Fibroblast of villous mesenchyme (primary cell): ENCODE measurements around the gene NECTIN2. TPM values are rescaled to one million over a fixed set of nuclear protein-coding genes. Genes with fewer than 3 reads are reported as not detected.

Experiments used
- DNase-seq: peaks from one replicate; pipeline ENCODE4 v3.0.0-alpha.2; 2010; ENCODE audit warnings: low read depth
- H3K4me3 ChIP-seq: 2 replicates; pipeline ENCODE4 v1.5.1; 2011; ENCODE audit warnings: low read depth, mild to moderate bottlenecking, low read length
- CTCF ChIP-seq: IDR thresholded peaks from 2 replicates; pipeline ENCODE4 v1.5.1; 2012; ENCODE audit warnings: low read depth, mild to moderate bottlenecking, low read length; ENCODE audit not compliant: insufficient read depth
- total RNA-seq: library from RNA; depleted of rRNA; stranded (reverse); fragments of >200 nt; gene quantifications from 2 replicates; pipeline ENCODE4 v1.2.3, GENCODE V29; 2012

Gene NECTIN2
- total RNA-seq, 1 donor: 134 TPM

- no peak for DNase-seq
- no peak for TF ChIP-seq CTCF
- H3K4me3 ChIP-seq: no peak overlapping the region
Observed at GRCh38 chr19:44818466-44819031, 27.5 kb upstream of the NECTIN2 start.

DNA sequence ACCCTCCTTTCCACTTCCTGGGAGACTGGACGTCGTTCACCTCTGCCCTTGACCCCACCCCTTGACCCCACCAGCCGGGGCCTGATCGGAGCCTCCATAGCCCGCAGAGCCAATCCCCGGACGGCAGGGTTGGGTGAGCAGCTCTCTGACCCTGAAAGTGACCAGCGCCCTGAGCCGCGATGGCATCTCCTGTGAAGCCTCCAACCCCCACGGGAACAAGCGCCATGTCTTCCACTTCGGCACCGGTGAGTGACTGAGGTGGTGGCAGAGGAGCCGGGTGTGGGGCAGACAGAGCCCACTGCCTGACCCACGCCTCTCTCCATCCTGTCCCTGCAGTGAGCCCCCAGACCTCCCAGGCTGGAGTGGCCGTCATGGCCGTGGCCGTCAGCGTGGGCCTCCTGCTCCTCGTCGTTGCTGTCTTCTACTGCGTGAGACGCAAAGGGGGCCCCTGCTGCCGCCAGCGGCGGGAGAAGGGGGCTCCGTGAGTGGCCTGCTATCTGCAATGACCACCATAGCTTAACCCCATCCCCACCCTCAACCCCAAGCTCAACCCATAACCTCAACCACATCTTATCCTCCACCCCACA is 26.8 kb upstream of the NECTIN2 start:
- TF ChIP-seq CTCF: no peak
- H3K4me3 ChIP-seq: no peak overlapping the region
- no peak for DNase-seq

DNA sequence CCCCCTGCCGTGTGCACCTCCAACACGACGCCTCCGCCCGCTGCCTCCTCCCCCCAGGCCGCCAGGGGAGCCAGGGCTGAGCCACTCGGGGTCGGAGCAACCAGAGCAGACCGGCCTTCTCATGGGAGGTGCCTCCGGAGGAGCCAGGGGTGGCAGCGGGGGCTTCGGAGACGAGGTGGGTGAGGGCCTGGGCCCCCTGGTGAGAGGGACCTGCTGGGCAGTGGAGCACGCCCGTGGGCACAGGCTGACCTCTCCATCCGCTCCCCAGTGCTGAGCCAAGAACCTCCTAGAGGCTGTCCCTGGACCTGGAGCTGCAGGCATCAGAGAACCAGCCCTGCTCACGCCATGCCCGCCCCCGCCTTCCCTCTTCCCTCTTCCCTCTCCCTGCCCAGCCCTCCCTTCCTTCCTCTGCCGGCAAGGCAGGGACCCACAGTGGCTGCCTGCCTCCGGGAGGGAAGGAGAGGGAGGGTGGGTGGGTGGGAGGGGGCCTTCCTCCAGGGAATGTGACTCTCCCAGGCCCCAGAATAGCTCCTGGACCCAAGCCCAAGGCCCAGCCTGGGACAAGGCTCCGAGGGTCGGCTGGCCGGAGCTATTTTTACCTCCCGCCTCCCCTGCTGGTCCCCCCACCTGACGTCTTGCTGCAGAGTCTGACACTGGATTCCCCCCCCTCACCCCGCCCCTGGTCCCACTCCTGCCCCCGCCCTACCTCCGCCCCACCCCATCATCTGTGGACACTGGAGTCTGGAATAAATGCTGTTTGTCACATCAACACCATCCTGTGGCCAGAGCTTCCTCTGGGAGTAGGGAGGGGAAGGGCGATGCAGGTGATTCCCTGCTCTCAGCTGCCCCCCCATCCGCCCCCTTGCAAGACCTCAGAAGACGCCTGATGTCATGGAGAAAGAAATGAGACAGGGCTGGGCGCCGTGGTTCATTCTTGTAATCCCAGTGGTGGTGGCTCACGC is 25.2 kb upstream of the NECTIN2 start:
- no peak for DNase-seq
- no peak for TF ChIP-seq CTCF

GRCh38 chr19:44822177-44822576 is 23.9 kb upstream of the NECTIN2 start:
- no peak for DNase-seq
- no peak for TF ChIP-seq CTCF
- no peak overlapping the region for H3K4me3 ChIP-seq

More for the DNA sequence above, 25.2 kb upstream of the NECTIN2 start:
- H3K4me3 ChIP-seq: no peak overlapping the region

- no peak for DNase-seq
- no peak for TF ChIP-seq CTCF
Observed at GRCh38 chr19:44822670-44823372, 23.3 kb upstream of the NECTIN2 start.

DNA sequence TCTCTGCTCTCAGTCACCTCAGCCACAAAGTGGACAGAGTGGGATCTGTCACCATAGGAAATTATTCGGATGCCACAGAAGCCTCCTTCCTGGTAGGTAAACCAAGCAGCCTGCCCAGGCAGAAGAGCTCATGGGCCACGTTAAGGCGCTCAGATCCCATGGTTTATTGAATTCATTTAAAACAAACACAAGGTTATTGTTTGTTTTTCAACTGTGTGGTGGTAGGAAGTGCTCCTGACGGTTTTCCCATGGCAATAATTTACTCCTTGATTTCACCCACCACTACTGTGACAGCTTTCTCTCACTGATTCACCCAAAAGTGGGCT is 22.8 kb upstream of the NECTIN2 start:
- DNase-seq: no peak
- TF ChIP-seq CTCF: no peak
- no peak overlapping the region for H3K4me3 ChIP-seq

More at GRCh38 chr19:44822670-44823372, 23.3 kb upstream of the NECTIN2 start:
- no peak overlapping the region for H3K4me3 ChIP-seq
